HepG2 (cell line): ENCODE data around the gene NT5C1A.

Experiments used
- CTCF ChIP-seq: sonication (generic); formaldehyde crosslinking; IDR thresholded peaks from 2 replicates; pipeline ENCODE4 v1.5.0; 2020; ENCODE audit warnings: mild to moderate bottlenecking, missing genetic modification reagents, moderate library complexity
- ELF4 ChIP-seq: sonication (generic); formaldehyde crosslinking; IDR thresholded peaks from 2 replicates; pipeline ENCODE4 v1.5.0; 2020; ENCODE audit warnings: missing genetic modification reagents, mild to moderate bottlenecking, moderate library complexity, borderline replicate concordance
- HOXA7 ChIP-seq: sonication (generic); formaldehyde crosslinking; IDR thresholded peaks from 2 replicates; pipeline ENCODE4 v1.8.1; 2022; ENCODE audit warnings: mild to moderate bottlenecking, missing genetic modification reagents, moderate library complexity
- JUN ChIP-seq: sonication (generic); formaldehyde crosslinking; IDR thresholded peaks from 2 replicates; pipeline ENCODE4 v1.4.0; 2020; ENCODE audit warnings: mild to moderate bottlenecking, missing genetic modification reagents
- POLR2A ChIP-seq, 2 experiments: IDR thresholded peaks; 2 replicates each; pipeline ENCODE4 v1.6.1; 2011; ENCODE audit warnings: low read depth in 2 of 2, low read length in 2 of 2, mild to moderate bottlenecking in 1 of 2, moderate library complexity in 1 of 2; ENCODE audit not compliant: insufficient read depth in 1 of 2
- RBM22 ChIP-seq: fragments of 200-400 bp; formaldehyde crosslinking; optimal IDR thresholded peaks from 2 replicates; pipeline ENCODE3; 2017; ENCODE audit warnings: mild to moderate bottlenecking, low read length, moderate library complexity
- RFX5 ChIP-seq: IDR thresholded peaks from 2 replicates; pipeline ENCODE4 v1.6.1; 2011; ENCODE audit warnings: low read depth, low read length, improper control_type of control experiment
- TBL1XR1 ChIP-seq: fragments of 150-350 bp; IDR thresholded peaks from 2 replicates; pipeline ENCODE4 v1.6.1; 2014; ENCODE audit warnings: borderline replicate concordance, low read length; ENCODE audit not compliant: partially characterized antibody
- ZBTB10 ChIP-seq: sonication (generic); formaldehyde crosslinking; IDR thresholded peaks from 2 replicates; pipeline ENCODE4 v1.4.0; 2020; ENCODE audit warnings: missing genetic modification reagents, borderline replicate concordance
- ZBTB21 ChIP-seq: sonication (generic); formaldehyde crosslinking; IDR thresholded peaks from 2 replicates; pipeline ENCODE4 v1.4.0; 2020; ENCODE audit warnings: missing genetic modification reagents
- ZNF124 ChIP-seq: sonication (generic); formaldehyde crosslinking; IDR thresholded peaks from 2 replicates; pipeline ENCODE4 v1.4.0; 2020; ENCODE audit warnings: missing genetic modification reagents
- ZNF274 ChIP-seq: sonication (generic); formaldehyde crosslinking; IDR thresholded peaks from 2 replicates; pipeline ENCODE4 v1.5.1; 2020; ENCODE audit warnings: mild to moderate bottlenecking, missing genetic modification reagents
- ZNF512B ChIP-seq: sonication (generic); formaldehyde crosslinking; IDR thresholded peaks from 2 replicates; pipeline ENCODE4 v1.5.1; 2020; ENCODE audit warnings: missing genetic modification reagents, mild to moderate bottlenecking, borderline replicate concordance
- ZNF530 ChIP-seq: sonication (generic); formaldehyde crosslinking; IDR thresholded peaks from 2 replicates; pipeline ENCODE4 v1.5.0; 2020; ENCODE audit warnings: low read depth, mild to moderate bottlenecking, missing genetic modification reagents

- TF ChIP-seq RFX5 (no peak), JUN (no peak), CTCF (CRISPR knock-in tag) (no peak), ZNF512B (CRISPR knock-in tag) (no peak), RBM22 (no peak), ZBTB21 (CRISPR knock-in tag) (no peak), ZNF274 (CRISPR knock-in tag) (no peak), ELF4 (CRISPR knock-in tag) (no peak), HOXA7 (CRISPR knock-in tag) (no peak), ZNF124 (CRISPR knock-in tag) (no peak), ZNF530 (CRISPR knock-in tag) (no peak), ZBTB10 (CRISPR knock-in tag) (no peak), POLR2A (IDR thresholded peaks at IDR 0.05; ENCODE audit: insufficient read depth in 1 of 2, low read depth in 2 of 2, low read length in 2 of 2) (no peak), TBL1XR1 (no peak)
These were observed 45.3 kb downstream of the NT5C1A start for GRCh38 chr1:39626646-39627045.
